Measurements from ENCODE around the gene ASCC3.

DNA sequence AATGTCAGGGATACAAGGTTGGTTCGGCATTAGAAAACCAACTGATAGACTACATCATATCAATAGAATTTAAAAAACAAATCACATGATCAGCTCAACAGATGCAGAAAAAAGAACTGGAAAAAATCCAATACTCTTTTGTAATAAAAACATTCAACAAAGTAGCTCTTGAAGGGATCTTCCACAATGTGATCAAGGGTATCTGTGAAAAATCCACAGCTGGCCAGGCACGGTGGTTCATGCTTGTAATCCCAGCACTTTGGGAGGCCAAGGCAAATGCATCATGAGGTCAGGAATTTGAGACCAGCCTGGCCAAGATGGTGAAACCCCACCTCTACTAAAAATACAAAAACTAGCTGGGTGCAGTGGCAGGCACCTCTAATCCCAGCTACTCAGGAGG lies 63.1 kb downstream of the ASCC3 start:
- TF ChIP-seq ZNF274 (IDR thresholded peaks at IDR 0.05; ENCODE audit: low read depth, low read length) (no peak), YY1 (IDR thresholded peaks at IDR 0.05; ENCODE audit: insufficient read depth, insufficient read length) (no peak)
